ENCODE data around the gene KRT36.

DNA sequence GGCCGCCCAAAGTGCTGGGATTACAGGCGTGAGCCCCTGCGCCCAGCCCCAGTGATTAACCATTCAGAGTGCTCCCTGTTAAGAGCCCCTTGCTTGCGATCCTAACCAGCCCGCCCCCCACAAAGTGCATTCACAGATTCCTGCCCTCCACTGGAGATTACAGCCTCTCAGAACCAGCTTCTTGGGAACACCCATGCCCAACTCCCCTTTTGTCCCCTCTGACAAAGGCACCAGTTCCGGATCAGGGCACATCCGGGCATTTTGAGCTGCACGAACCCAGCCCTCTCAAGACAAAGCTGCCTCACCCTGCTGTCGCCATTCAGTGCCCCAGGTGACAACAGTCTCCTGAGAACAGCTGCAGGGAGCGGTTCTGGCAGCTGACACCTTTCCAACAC is 39.2 kb upstream of the KRT36 start:
- TF ChIP-seq, protein P1, sequence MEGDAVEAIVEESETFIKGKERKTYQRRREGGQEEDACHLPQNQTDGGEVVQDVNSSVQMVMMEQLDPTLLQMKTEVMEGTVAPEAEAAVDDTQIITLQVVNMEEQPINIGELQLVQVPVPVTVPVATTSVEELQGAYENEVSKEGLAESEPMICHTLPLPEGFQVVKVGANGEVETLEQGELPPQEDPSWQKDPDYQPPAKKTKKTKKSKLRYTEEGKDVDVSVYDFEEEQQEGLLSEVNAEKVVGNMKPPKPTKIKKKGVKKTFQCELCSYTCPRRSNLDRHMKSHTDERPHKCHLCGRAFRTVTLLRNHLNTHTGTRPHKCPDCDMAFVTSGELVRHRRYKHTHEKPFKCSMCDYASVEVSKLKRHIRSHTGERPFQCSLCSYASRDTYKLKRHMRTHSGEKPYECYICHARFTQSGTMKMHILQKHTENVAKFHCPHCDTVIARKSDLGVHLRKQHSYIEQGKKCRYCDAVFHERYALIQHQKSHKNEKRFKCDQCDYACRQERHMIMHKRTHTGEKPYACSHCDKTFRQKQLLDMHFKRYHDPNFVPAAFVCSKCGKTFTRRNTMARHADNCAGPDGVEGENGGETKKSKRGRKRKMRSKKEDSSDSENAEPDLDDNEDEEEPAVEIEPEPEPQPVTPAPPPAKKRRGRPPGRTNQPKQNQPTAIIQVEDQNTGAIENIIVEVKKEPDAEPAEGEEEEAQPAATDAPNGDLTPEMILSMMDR (IDR thresholded peaks at IDR 0.05): no peak
- TF ChIP-seq EP300 (IDR thresholded peaks at IDR 0.05): no peak
